ENCODE data around the gene GALNTL6.

DNA sequence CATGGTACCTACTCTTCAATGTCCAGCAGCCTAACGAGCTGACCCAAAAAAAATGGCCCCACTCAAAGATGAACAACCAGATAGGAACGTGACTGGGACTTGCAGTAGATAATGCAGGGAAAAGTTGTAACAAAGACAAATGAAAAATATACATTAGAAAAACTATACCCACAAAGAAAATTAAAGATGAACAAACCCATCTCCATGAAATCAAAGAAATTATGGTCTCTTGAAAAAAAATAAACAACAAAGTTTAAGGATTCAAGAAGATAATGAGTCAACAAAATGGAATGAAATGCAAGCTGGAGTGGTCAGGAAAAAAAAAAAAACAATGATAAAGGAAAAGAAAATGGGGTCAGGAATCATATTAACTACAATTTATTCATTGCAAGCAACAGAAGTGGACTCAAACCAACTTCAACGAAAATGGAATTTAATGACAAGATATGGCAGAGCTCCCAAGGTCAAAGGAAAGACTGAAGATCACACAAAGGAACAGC lies 1045.6 kb downstream of the GALNTL6 start:
- TF ChIP-seq, protein P1, sequence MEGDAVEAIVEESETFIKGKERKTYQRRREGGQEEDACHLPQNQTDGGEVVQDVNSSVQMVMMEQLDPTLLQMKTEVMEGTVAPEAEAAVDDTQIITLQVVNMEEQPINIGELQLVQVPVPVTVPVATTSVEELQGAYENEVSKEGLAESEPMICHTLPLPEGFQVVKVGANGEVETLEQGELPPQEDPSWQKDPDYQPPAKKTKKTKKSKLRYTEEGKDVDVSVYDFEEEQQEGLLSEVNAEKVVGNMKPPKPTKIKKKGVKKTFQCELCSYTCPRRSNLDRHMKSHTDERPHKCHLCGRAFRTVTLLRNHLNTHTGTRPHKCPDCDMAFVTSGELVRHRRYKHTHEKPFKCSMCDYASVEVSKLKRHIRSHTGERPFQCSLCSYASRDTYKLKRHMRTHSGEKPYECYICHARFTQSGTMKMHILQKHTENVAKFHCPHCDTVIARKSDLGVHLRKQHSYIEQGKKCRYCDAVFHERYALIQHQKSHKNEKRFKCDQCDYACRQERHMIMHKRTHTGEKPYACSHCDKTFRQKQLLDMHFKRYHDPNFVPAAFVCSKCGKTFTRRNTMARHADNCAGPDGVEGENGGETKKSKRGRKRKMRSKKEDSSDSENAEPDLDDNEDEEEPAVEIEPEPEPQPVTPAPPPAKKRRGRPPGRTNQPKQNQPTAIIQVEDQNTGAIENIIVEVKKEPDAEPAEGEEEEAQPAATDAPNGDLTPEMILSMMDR (IDR thresholded peaks at IDR 0.05; ENCODE audit: insufficient read depth, low read depth, low read length): no peak
- no peak for TF ChIP-seq EZH2 (IDR thresholded peaks at IDR 0.05; ENCODE audit: insufficient read depth, low read length)
